Uterus (tissue), 4 donors: ENCODE data around the gene FGFR3. TPM values are rescaled to one million over a fixed set of nuclear protein-coding genes. Genes with fewer than 3 reads are reported as not detected.
A peak's percentile ranks its signal among the peaks of the same experiment; 100 is the strongest.

Experiments
- DNase-seq, 2 donors: peaks; one replicate each; pipeline ENCODE4 v3.0.0-alpha.2; 2019 to 2020
- H3K27ac ChIP-seq, 2 donors: fragments of 200-600 bp; sonication (generic); 1 replicate in 1 of 2; 2 replicates in 1 of 2; pipeline ENCODE4 v1.5.1; 2016 to 2018
- H3K27me3 ChIP-seq, 2 donors: fragments of 200-600 bp; sonication (generic); one replicate each; pipeline ENCODE4 v1.5.1; 2018 to 2019; ENCODE audit warnings: control low read depth in 1 of 2
- H3K36me3 ChIP-seq, 2 donors: fragments of 200-600 bp; sonication (generic); one replicate each; pipeline ENCODE4 v1.5.1; 2019; ENCODE audit warnings: control low read depth in 1 of 2
- H3K4me1 ChIP-seq, 2 donors: fragments of 200-600 bp; sonication (generic); one replicate each; pipeline ENCODE4 v1.5.1; 2018 to 2019; ENCODE audit warnings: control low read depth in 1 of 2
- H3K4me3 ChIP-seq, 2 donors: fragments of 200-600 bp; sonication (generic); 1 replicate in 1 of 2; 2 replicates in 1 of 2; pipeline ENCODE4 v1.5.1; 2018 to 2019; ENCODE audit warnings: mild to moderate bottlenecking in 1 of 2
- H3K9me3 ChIP-seq, 2 donors: fragments of 200-600 bp; sonication (generic); one replicate each; pipeline ENCODE4 v1.5.1; 2019; ENCODE audit warnings: control low read depth in 1 of 2
- CTCF ChIP-seq, 4 experiments: fragments of 200-600 bp in 2 of 4; fragments of 450-650 bp in 2 of 4; sonication (generic) in 2 of 4; IDR thresholded peaks; one replicate each; pipeline ENCODE4 v1.5.1; 2016 to 2019; ENCODE audit warnings: antibody characterized with exemption in 4 of 4, mild to moderate bottlenecking in 2 of 4, moderate library complexity in 1 of 4
- POLR2A ChIP-seq, 2 donors: fragments of 450-650 bp; IDR thresholded peaks; one replicate each; pipeline ENCODE4 v1.6.1; 2016; ENCODE audit warnings: antibody characterized with exemption in 2 of 2, mild to moderate bottlenecking in 1 of 2, moderate library complexity in 1 of 2
- intact Hi-C: fragments of 100-400 bp; cut with DNase I; formaldehyde crosslinking; loops from one replicate; pipeline ENCODE4 v1.15.1; 2023; ENCODE audit warnings: low total_unique reads
- total RNA-seq, 4 donors: library from RNA; depleted of rRNA in 3 of 4; stranded (reverse); fragments of >200 nt in 3 of 4; gene quantifications; one replicate each; pipeline versions ENCODE4 v1.1.0 to v1.2.4, GENCODE V29; 2014 to 2023
- donor health status: DM: yes; HTN: yes; CAD: no.

FGFR3 gene
- total RNA-seq, 4 donors from 2014 or later = 0.29 to 6.4 (median 4.3) TPM

- H3K4me3 ChIP-seq = no peak overlapping the region
- intact Hi-C loops = no loop called here
- no peak overlapping the region for H3K27ac ChIP-seq
- H3K4me1 ChIP-seq = no peaks in the 10 kb centered on the region
- H3K9me3 ChIP-seq = no peaks in the 10 kb centered on the region
- peak in 1 of 2 donors; percentile 37 for DNase-seq
- no peaks in the 10 kb centered on the region for H3K27me3 ChIP-seq
- no peaks in the 10 kb centered on the region for H3K36me3 ChIP-seq
- no peak for TF ChIP-seq POLR2A (IDR thresholded peaks at IDR 0.05)
- TF ChIP-seq CTCF (IDR thresholded peaks at IDR 0.05) = peak; percentile 50 to 68 (median 60)
Observed at GRCh38 chr4:1809754-1810502, 16.8 kb downstream of the FGFR3 start.

GRCh38 chr4:1810765-1811164 lies 17.7 kb downstream of the FGFR3 start:
- H3K36me3 ChIP-seq = no peaks in the 10 kb centered on the region
- TF ChIP-seq CTCF (IDR thresholded peaks at IDR 0.05) (no peak), POLR2A (IDR thresholded peaks at IDR 0.05) (no peak)
- no peaks in the 10 kb centered on the region for H3K27me3 ChIP-seq
- no peaks in the 10 kb centered on the region for H3K9me3 ChIP-seq
- no peak overlapping the region for H3K27ac ChIP-seq
- no peak overlapping the region for H3K4me3 ChIP-seq
- DNase-seq = no peak
- intact Hi-C loops = no loop called here
- H3K4me1 ChIP-seq = no peaks in the 10 kb centered on the region

GRCh38 chr4:1812720-1813119 lies 19.6 kb downstream of the FGFR3 start:
- Histone ChIP-seq H3K27ac (no peak overlapping the region), H3K4me1 (no peaks in the 10 kb centered on the region), H3K36me3 (no peaks in the 10 kb centered on the region), H3K4me3 (no peak overlapping the region), H3K9me3 (no peaks in the 10 kb centered on the region), H3K27me3 (no peaks in the 10 kb centered on the region)
- intact Hi-C loops = no loop called here
- DNase-seq = no peak
- TF ChIP-seq CTCF (IDR thresholded peaks at IDR 0.05) (no peak), POLR2A (IDR thresholded peaks at IDR 0.05) (no peak)

GRCh38 chr4:1813231-1813630 lies 20.1 kb downstream of the FGFR3 start:
- intact Hi-C loops = no loop called here
- H3K36me3 ChIP-seq = no peaks in the 10 kb centered on the region

More at GRCh38 chr4:1813231-1813630, 20.1 kb downstream of the FGFR3 start:
- Histone ChIP-seq H3K27ac (no peak overlapping the region), H3K4me1 (no peaks in the 10 kb centered on the region), H3K4me3 (no peak overlapping the region), H3K27me3 (no peaks in the 10 kb centered on the region), H3K9me3 (no peaks in the 10 kb centered on the region)
- no peak for TF ChIP-seq CTCF (IDR thresholded peaks at IDR 0.05)
- no peak for DNase-seq
